ENCODE results near the gene EVC2.

GRCh38 chr4:5722328-5722727 lies 14.0 kb upstream of the EVC2 start:
- no peak for TF ChIP-seq CTCF (IDR thresholded peaks at IDR 0.05)
- no peak for TF ChIP-seq POLR2A (IDR thresholded peaks at IDR 0.05)
